Measurements from ENCODE around the gene UQCRHL. TPM values are rescaled to one million over a fixed set of nuclear protein-coding genes. Genes with fewer than 3 reads are reported as not detected.

Gene UQCRHL
- total RNA-seq, 1 donor from 2014 or later = 6.2 TPM

GRCh38 chr1:15804060-15804459 lies 3.4 kb downstream of the UQCRHL start:
- DNase-seq (ENCODE audit: missing footprints) (no peak), ATAC-seq (no peak)
- intact Hi-C loops (cut with DNase I) = no loop called here

- no peak for DNase-seq (ENCODE audit: missing footprints)
- intact Hi-C loops (cut with DNase I) = no loop called here
- ATAC-seq = no peak
Measured at GRCh38 chr1:15803380-15803779, 4.1 kb downstream of the UQCRHL start.

GRCh38 chr1:15802234-15802965 lies 5.0 kb downstream of the UQCRHL start:
- DNase-seq (ENCODE audit: missing footprints) = no peak
- intact Hi-C loops (cut with DNase I) = no loop called here
- ATAC-seq = no peak

GRCh38 chr1:15799928-15800835 lies 7.3 kb downstream of the UQCRHL start:
- DNase-seq (ENCODE audit: missing footprints) (no peak), ATAC-seq (peak; percentile 38)
- intact Hi-C loops (cut with DNase I) = no loop called here

- DNase-seq (ENCODE audit: missing footprints) (peak; percentile 75), ATAC-seq (peak; percentile 57)
- intact Hi-C loops (cut with DNase I) = no loop called here
Measured at GRCh38 chr1:15799004-15799867, 8.2 kb downstream of the UQCRHL start.

GRCh38 chr1:15797614-15798390 lies 9.6 kb downstream of the UQCRHL start:
- intact Hi-C loops (cut with DNase I) = no loop called here
- no peak for ATAC-seq
- DNase-seq (ENCODE audit: missing footprints) = no peak

GRCh38 chr1:15796086-15796462 lies 11.4 kb downstream of the UQCRHL start:
- intact Hi-C loops (cut with DNase I) = no loop called here
- DNase-seq (ENCODE audit: missing footprints) (no peak), ATAC-seq (no peak)

GRCh38 chr1:15788624-15789301 lies 18.7 kb downstream of the UQCRHL start:
- DNase-seq (ENCODE audit: missing footprints) (no peak), ATAC-seq (no peak)
- intact Hi-C loops (cut with DNase I) = no loop called here

- intact Hi-C loops (cut with DNase I) = no loop called here
- peak; percentile 68 for ATAC-seq
- DNase-seq (ENCODE audit: missing footprints) = no peak
Measured at GRCh38 chr1:15786581-15786980, 20.9 kb downstream of the UQCRHL start.

GRCh38 chr1:15785683-15786082 lies 21.8 kb downstream of the UQCRHL start:
- intact Hi-C loops (cut with DNase I) = no loop called here
- ATAC-seq = peak; percentile 12

GRCh38 chr1:15777909-15778707 lies 29.3 kb downstream of the UQCRHL start:
- ATAC-seq (peak; percentile 7), DNase-seq (ENCODE audit: missing footprints) (no peak)
- intact Hi-C loops (cut with DNase I) = no loop called here

More at GRCh38 chr1:15785683-15786082, 21.8 kb downstream of the UQCRHL start:
- no peak for DNase-seq (ENCODE audit: missing footprints)

- ATAC-seq (no peak), DNase-seq (ENCODE audit: missing footprints) (no peak)
- intact Hi-C loops (cut with DNase I) = no loop called here
Measured at GRCh38 chr1:15775706-15776105, 31.7 kb downstream of the UQCRHL start.

- no peak for DNase-seq (ENCODE audit: missing footprints)
- intact Hi-C loops (cut with DNase I) = no loop called here
- no peak for ATAC-seq
Measured at GRCh38 chr1:15771836-15772515, 35.5 kb downstream of the UQCRHL start.

- intact Hi-C loops (cut with DNase I) = no loop called here
- ATAC-seq (no peak), DNase-seq (ENCODE audit: missing footprints) (no peak)
Measured at GRCh38 chr1:15770313-15770962, 37.0 kb downstream of the UQCRHL start.

GRCh38 chr1:15768388-15768787 lies 39.1 kb downstream of the UQCRHL start:
- peak; percentile 26 for DNase-seq (ENCODE audit: missing footprints)
- no peak for ATAC-seq
- intact Hi-C loops (cut with DNase I) = no loop called here

GRCh38 chr1:15767941-15768340 lies 39.5 kb downstream of the UQCRHL start:
- intact Hi-C loops (cut with DNase I) = no loop called here
- peak; percentile 37 for DNase-seq (ENCODE audit: missing footprints)

More at GRCh38 chr1:15767941-15768340, 39.5 kb downstream of the UQCRHL start:
- no peak for ATAC-seq
